CD4-positive, CD25-positive, alpha-beta regulatory T cell (primary cell): ENCODE measurements around the gene NPHS2. TPM values are rescaled to one million over a fixed set of nuclear protein-coding genes. Genes with fewer than 3 reads are reported as not detected.
"Not testable (repeated sequence)": the region's sequence is repeated elsewhere in the genome, so short reads cannot be mapped to it uniquely, and the experiment has no call there.

Experiments
- ATAC-seq, 2 donors: fragments of 150-1000 bp; cut with Tn5 transposase; one replicate each; pipeline ENCODE4 v1.10.0; 2021; ENCODE audit warnings: low read depth in 2 of 2, moderate number of reproducible peaks in 2 of 2, moderate library complexity in 1 of 2
- DNase-seq, 3 donors: peaks; one replicate each; pipeline versions ENCODE4 v3.0.0 to v3.0.0-alpha.2; 2012 to 2022; ENCODE audit warnings: mixed read lengths in 1 of 3
- H3K27ac ChIP-seq: one replicate; pipeline ENCODE4 v1.7.0; 2013; ENCODE audit warnings: mild to moderate bottlenecking, low read length; ENCODE audit not compliant: insufficient read depth, poor library complexity, severe bottlenecking
- H3K27me3 ChIP-seq: one replicate; pipeline ENCODE4 v1.7.0; 2013; ENCODE audit warnings: low read length; ENCODE audit not compliant: control insufficient read depth, insufficient read depth
- H3K36me3 ChIP-seq: one replicate; pipeline ENCODE4 v1.7.0; 2013; ENCODE audit warnings: mild to moderate bottlenecking, low read length, moderate library complexity; ENCODE audit not compliant: control insufficient read depth, insufficient read depth
- H3K4me1 ChIP-seq: 2 replicates; pipeline ENCODE4 v1.7.0; 2013; ENCODE audit warnings: mild to moderate bottlenecking, low read length; ENCODE audit not compliant: insufficient read depth, control insufficient read depth, poor library complexity, severe bottlenecking
- H3K4me3 ChIP-seq: one replicate; pipeline ENCODE4 v1.7.0; 2013; ENCODE audit warnings: low read depth, mild to moderate bottlenecking, low read length, moderate library complexity
- H3K9me3 ChIP-seq, 2 experiments: 1 replicate in 1 of 2; 2 replicates in 1 of 2; pipeline ENCODE4 v1.7.0; 2013; ENCODE audit warnings: low read length in 2 of 2, mild to moderate bottlenecking in 1 of 2, moderate library complexity in 1 of 2; ENCODE audit not compliant: control insufficient read depth in 2 of 2
- H3K27ac Mint-ChIP-seq, 3 donors: one replicate each; pipeline ENCODE4 v1.8.0; 2020 to 2022; ENCODE audit warnings: mild to moderate bottlenecking in 3 of 3, mixed read lengths in 3 of 3, moderate library complexity in 2 of 3
- H3K27me3 Mint-ChIP-seq: one replicate; pipeline ENCODE4 v1.8.0; 2022; ENCODE audit warnings: mild to moderate bottlenecking, mixed read lengths
- H3K36me3 Mint-ChIP-seq: one replicate; pipeline ENCODE4 v1.8.0; 2020; ENCODE audit warnings: mixed read lengths
- H3K4me1 Mint-ChIP-seq, 4 donors: one replicate each; pipeline ENCODE4 v1.8.0; 2020 to 2022; ENCODE audit warnings: mixed read lengths in 4 of 4, mild to moderate bottlenecking in 1 of 4
- H3K4me3 Mint-ChIP-seq, 4 donors: one replicate each; pipeline ENCODE4 v1.8.0; 2020 to 2022; ENCODE audit warnings: mild to moderate bottlenecking in 4 of 4, mixed read lengths in 4 of 4, moderate library complexity in 3 of 4
- H3K9me3 Mint-ChIP-seq, 7 donors: one replicate each; pipeline ENCODE4 v1.8.0; 2020 to 2022; ENCODE audit warnings: mixed read lengths in 7 of 7, mild to moderate bottlenecking in 3 of 7, moderate library complexity in 2 of 7
- polyA plus RNA-seq, 4 donors: library from polyadenylated mRNA; unstranded; fragments of 300-500 nt; fragmentation: Illumina TruSeq; gene quantifications; one replicate each; pipeline ENCODE4 v1.2.3, GENCODE V29; 2021
- total RNA-seq: library from RNA; stranded (reverse); gene quantifications from one replicate; pipeline ENCODE4 v1.2.3, GENCODE V29; 2022

The NPHS2 gene
- total and polyA plus RNA-seq, 5 donors from 2014 or later: not detected

DNA sequence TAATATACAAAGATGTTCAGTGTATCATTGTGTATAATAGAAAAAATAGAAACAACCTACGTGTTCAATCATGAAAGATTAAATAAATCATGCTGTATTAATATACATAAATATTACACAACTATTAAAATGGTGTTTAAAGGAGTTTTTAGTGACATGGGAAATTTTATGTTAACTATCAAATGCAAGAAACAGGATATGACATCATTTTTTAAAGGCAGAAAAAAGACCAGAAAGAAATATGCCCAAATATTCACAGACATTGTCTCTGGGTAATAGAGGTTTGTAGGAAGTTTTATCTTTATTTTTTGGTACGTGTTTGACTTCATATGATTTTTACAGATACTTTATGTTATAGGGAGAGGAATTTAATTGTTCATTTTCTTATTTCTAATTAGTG is 34.0 kb downstream of the NPHS2 start:
- H3K27ac ChIP-seq: no peak overlapping the region
- H3K4me1 Mint-ChIP-seq: no peaks in the 10 kb centered on the region
- H3K27me3 Mint-ChIP-seq: no peaks in the 10 kb centered on the region
- no peaks in the 10 kb centered on the region for H3K36me3 Mint-ChIP-seq
- H3K4me3 ChIP-seq: no peak overlapping the region
- no peaks in the 10 kb centered on the region for H3K9me3 ChIP-seq
- no peaks in the 10 kb centered on the region for H3K4me1 ChIP-seq
- DNase-seq (no peak), ATAC-seq (no peak)
- H3K27me3 ChIP-seq: no peaks in the 10 kb centered on the region
- no peak overlapping the region for H3K4me3 Mint-ChIP-seq
- H3K27ac Mint-ChIP-seq: no peak overlapping the region
- H3K36me3 ChIP-seq: no peaks in the 10 kb centered on the region
- peaks cover 0 to 16% (median 4%) of the 10 kb centered on the region in 7 donors for H3K9me3 Mint-ChIP-seq

DNA sequence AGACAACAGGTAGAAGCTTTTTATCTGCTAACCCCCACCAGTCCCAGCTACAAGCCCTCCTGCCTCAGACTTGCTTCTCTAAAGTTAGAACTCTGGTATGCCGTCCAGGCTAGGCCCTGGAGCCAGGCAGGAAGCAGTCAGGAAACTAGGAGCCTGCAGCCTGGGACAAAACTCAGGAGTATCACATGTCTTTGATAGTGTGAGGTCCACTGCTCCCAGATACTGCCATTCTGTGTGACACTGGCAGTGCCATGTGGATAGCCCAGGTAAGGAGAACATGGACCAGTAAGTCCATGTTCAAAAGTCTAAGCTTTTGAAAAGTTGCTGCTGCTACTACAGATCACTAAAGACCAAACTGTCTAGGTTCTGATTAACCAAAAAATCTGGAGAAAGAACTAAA is 45.4 kb downstream of the NPHS2 start:
- H3K27me3 Mint-ChIP-seq: peaks cover 16% of the 10 kb centered on the region
- H3K9me3 ChIP-seq: no peaks in the 10 kb centered on the region
- H3K27me3 ChIP-seq: no peaks in the 10 kb centered on the region
- H3K4me3 ChIP-seq: no peak overlapping the region
- H3K4me1 Mint-ChIP-seq: no peaks in the 10 kb centered on the region
- H3K27ac ChIP-seq: no peak overlapping the region
- H3K4me3 Mint-ChIP-seq: no peak overlapping the region
- DNase-seq: no peak
- no peaks in the 10 kb centered on the region for H3K36me3 ChIP-seq
- no peaks in the 10 kb centered on the region for H3K4me1 ChIP-seq
- no peaks in the 10 kb centered on the region for H3K36me3 Mint-ChIP-seq
- H3K27ac Mint-ChIP-seq: no peak overlapping the region
- H3K9me3 Mint-ChIP-seq: peaks cover 0 to 3% (median 1%) of the 10 kb centered on the region in 7 donors
- ATAC-seq: no peak

DNA sequence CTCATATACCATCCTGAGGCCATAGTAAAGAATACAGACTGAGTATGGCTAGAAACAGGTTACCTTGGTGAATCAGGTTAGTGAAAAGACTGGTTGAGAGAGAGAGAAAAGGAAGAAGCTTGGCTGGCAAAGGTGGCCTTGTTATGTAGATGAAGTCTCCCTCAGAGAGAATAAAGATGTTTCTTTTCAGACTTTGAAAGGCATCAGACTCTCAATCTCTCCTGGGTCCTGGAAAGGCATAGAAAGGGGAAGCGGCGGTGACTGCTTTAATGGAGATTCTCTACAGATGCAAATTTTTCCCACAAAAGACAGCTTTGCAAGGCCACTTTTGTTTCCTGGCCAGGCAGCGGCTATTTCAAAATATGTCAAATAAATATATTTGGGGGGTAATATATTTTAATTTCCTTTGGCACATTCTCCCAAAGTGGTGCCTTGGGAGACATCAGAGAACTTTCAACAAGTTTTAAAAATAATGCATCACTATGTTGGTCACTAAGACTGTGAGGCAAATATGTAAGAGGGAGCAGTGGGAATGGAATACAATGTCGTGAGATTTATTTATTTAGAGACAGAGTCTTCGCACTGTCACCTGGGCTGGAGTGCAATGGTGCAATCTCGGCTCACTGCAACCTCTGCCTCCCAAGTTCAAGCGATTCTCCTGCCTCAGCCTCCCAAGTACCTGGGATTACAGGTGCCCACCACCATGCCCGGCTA is 46.1 kb downstream of the NPHS2 start:
- no peaks in the 10 kb centered on the region for H3K4me1 Mint-ChIP-seq
- Histone ChIP-seq H3K27me3 (no peaks in the 10 kb centered on the region), H3K4me1 (no peaks in the 10 kb centered on the region), H3K36me3 (no peaks in the 10 kb centered on the region), H3K4me3 (no peak overlapping the region), H3K27ac (no peak overlapping the region), H3K9me3 (no peaks in the 10 kb centered on the region)
- no peak overlapping the region for H3K27ac Mint-ChIP-seq
- H3K27me3 Mint-ChIP-seq: peaks cover 16% of the 10 kb centered on the region
- DNase-seq (no peak), ATAC-seq (no peak)
- H3K9me3 Mint-ChIP-seq: peaks cover 0 to 2% (median 1%) of the 10 kb centered on the region in 7 donors
- H3K36me3 Mint-ChIP-seq: no peaks in the 10 kb centered on the region
- no peak overlapping the region for H3K4me3 Mint-ChIP-seq

DNA sequence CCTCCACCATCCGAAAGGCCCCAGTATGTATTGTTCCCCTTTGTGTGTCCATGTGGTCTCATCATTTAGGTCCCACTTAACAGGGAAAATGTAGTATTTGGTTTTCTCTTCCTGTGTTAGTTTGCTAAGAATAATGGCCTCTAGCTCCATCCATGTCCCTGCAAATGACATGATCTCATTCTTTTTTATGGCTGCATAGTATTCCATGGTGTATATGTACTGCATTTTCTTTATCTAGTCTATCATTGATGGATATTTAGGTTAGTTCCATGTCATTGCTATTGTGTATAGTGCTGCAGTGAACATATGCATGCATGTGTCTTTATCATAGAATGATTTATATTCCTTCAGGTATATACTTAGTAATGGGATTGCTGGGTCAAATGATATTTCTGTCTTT is 57.2 kb downstream of the NPHS2 start:
- not testable (repeated sequence) for H3K9me3 Mint-ChIP-seq, H3K27ac ChIP-seq

DNA sequence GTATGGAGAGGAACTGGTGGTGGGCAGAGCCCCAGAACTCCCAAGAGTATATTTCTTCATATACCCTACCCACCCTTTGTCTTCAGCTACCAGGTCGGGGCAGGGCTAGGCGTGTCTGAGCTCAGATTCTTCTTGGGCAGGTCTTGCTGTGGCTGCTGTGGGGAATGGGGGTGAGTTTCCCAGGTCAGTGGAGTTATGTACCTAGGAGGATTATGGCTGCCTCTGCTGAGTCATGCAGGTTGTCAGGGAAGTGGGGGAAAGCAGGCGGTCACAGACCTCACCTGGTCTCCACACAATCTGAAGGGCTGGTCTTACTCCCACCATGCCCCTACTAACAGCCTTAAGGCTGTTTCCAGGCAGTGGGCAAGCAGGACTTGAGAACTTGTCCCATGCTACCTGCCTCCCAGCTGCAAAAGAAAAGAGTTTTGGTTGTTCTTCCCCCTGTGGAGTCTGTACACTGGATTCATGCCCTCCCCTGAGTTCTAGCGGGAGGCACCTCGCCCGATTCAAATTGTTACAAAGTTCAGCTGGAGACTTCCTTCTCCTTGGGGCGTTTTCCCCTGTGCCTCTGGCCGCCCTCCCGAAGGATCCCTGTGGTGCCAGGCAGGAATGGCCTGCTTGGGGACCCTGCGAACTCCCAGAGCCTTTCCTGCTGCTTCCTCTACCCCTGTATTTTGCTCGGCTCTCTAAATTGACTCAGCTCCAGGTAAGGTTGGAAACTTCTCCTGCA is 58.6 kb downstream of the NPHS2 start:
- no peaks in the 10 kb centered on the region for H3K4me1 ChIP-seq
- H3K27me3 Mint-ChIP-seq: peaks cover 2% of the 10 kb centered on the region
- H3K4me3 Mint-ChIP-seq: no peak overlapping the region
- no peaks in the 10 kb centered on the region for H3K36me3 Mint-ChIP-seq
- H3K27me3 ChIP-seq: no peaks in the 10 kb centered on the region
- H3K4me1 Mint-ChIP-seq: no peaks in the 10 kb centered on the region
- H3K9me3 ChIP-seq: peaks cover 0 to 3% of the 10 kb centered on the region in 2 experiments
- H3K4me3 ChIP-seq: no peak overlapping the region
- no peaks in the 10 kb centered on the region for H3K36me3 ChIP-seq
- ATAC-seq (no peak), DNase-seq (no peak)
- no peak overlapping the region for H3K27ac ChIP-seq
- no peak overlapping the region for H3K27ac Mint-ChIP-seq
- H3K9me3 Mint-ChIP-seq: peaks cover 0 to 7% (median 0%) of the 10 kb centered on the region in 7 donors

More for the DNA sequence above, 57.2 kb downstream of the NPHS2 start:
- not testable (repeated sequence) for H3K36me3 Mint-ChIP-seq, H3K4me3 Mint-ChIP-seq, H3K4me1 Mint-ChIP-seq, H3K27me3 Mint-ChIP-seq, ATAC-seq, H3K36me3 ChIP-seq, H3K9me3 ChIP-seq, H3K4me3 ChIP-seq, H3K4me1 ChIP-seq, H3K27ac Mint-ChIP-seq, H3K27me3 ChIP-seq, DNase-seq

DNA sequence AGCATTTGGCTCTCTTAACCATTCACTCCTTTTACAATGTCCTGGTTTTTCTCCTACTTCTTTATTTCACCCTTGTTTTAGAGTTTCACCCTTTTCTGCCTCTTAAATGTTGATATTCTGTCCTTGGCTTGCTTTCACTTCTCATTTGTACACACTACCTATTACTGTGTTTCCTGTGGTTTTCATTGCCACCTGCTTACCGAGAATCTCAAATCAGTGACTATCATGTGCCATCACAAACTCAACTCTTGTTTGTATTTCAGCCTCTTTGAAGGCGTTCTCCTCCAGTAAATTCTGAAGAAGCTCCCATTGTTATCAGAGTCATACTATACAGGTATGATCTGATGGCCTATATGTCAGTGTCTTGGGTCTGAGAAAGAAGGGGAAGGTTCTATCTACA is 65.7 kb downstream of the NPHS2 start:
- Histone ChIP-seq H3K9me3 (no peaks in the 10 kb centered on the region), H3K4me3 (no peak overlapping the region), H3K36me3 (no peaks in the 10 kb centered on the region), H3K27me3 (no peaks in the 10 kb centered on the region), H3K27ac (no peak overlapping the region), H3K4me1 (no peaks in the 10 kb centered on the region)
- DNase-seq: peak in 1 of 3 donors; percentile 22
- Mint-ChIP-seq H3K27me3 (no peaks in the 10 kb centered on the region), H3K36me3 (no peaks in the 10 kb centered on the region), H3K9me3 (peaks cover 0 to 5% (median 0%) of the 10 kb centered on the region in 7 donors), H3K27ac (no peak overlapping the region), H3K4me1 (no peaks in the 10 kb centered on the region), H3K4me3 (no peak overlapping the region)
- no peak for ATAC-seq

DNA sequence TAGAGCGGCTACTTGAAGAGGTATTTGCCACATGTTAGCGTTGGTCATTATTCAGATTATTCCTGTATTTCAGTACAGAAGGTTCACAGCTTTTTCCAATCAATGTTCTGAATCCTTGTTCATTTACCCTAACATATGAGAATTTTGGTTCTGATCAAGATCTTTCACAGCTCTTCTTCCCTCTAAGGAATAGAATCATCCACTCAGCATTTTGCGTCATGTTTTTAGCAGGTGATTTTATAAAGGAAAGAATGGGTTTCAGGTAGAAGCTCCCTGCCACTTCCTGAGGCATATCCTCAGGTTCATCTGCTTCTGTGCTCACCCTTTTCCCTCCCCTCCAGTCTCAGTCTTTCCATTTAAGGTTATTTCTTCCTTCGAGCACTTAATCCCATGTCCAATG is 66.4 kb downstream of the NPHS2 start:
- no peaks in the 10 kb centered on the region for H3K4me1 Mint-ChIP-seq
- H3K9me3 ChIP-seq: no peaks in the 10 kb centered on the region
- ATAC-seq (no peak), DNase-seq (no peak)
- no peak overlapping the region for H3K27ac Mint-ChIP-seq
- H3K4me3 ChIP-seq: no peak overlapping the region
- no peaks in the 10 kb centered on the region for H3K27me3 ChIP-seq
- H3K4me1 ChIP-seq: no peaks in the 10 kb centered on the region
- peaks cover 0 to 5% (median 0%) of the 10 kb centered on the region in 7 donors for H3K9me3 Mint-ChIP-seq
- H3K4me3 Mint-ChIP-seq: no peak overlapping the region
- no peak overlapping the region for H3K27ac ChIP-seq
- no peaks in the 10 kb centered on the region for H3K27me3 Mint-ChIP-seq
- H3K36me3 ChIP-seq: no peaks in the 10 kb centered on the region
- no peaks in the 10 kb centered on the region for H3K36me3 Mint-ChIP-seq

DNA sequence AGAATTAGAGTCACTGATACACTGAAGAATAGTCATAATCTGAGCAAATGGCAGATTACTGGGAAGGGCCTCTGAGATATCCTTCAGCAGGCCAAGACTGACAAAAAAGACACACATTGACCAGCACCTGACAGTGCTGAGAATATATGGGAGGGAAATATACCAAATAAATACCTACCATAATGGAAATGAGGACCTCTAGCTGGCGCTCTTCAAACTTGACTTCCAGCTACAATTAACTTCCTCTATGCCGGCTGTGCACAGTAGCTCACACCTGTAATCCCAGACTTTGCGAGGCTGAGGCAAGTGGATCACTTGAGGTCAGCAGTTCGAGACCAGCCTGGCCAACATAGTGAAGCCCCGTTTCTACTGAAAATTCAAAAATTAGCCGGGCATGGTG is 69.5 kb downstream of the NPHS2 start:
- Histone ChIP-seq H3K9me3 (no peaks in the 10 kb centered on the region), H3K27me3 (no peaks in the 10 kb centered on the region), H3K27ac (no peak overlapping the region), H3K36me3 (no peaks in the 10 kb centered on the region), H3K4me1 (no peaks in the 10 kb centered on the region), H3K4me3 (no peak overlapping the region)
- ATAC-seq (no peak), DNase-seq (no peak)
- no peaks in the 10 kb centered on the region for H3K36me3 Mint-ChIP-seq
- no peaks in the 10 kb centered on the region for H3K4me1 Mint-ChIP-seq
- H3K27me3 Mint-ChIP-seq: peaks cover 4% of the 10 kb centered on the region
- no peak overlapping the region for H3K4me3 Mint-ChIP-seq
- H3K27ac Mint-ChIP-seq: no peak overlapping the region
- H3K9me3 Mint-ChIP-seq: peaks cover 0 to 3% (median 0%) of the 10 kb centered on the region in 7 donors
